HCT116 (cell line): Measurements from ENCODE around the gene MAP2K5. TPM values are rescaled to one million over a fixed set of nuclear protein-coding genes. Genes with fewer than 3 reads are reported as not detected.

Experiments
- ATAC-seq: fragments of 200-7000 bp; cut with Tn5 transposase; 2 replicates; pipeline ENCODE4 v1.9.1; 2020; ENCODE audit warnings: mild to moderate bottlenecking, moderate library complexity
- BruUV-seq: library from RNA; stranded (reverse); fragments of 400-500 nt; replicated peaks from 2 replicates; lab custom pipeline; 2021; lab: Mats Ljungman, UMichigan
- CTCF ChIA-PET: fragments of 300-600 bp; sonication (Branson Sonifier 250); formaldehyde crosslinking; loops from one replicate; lab custom pipeline; 2021; ENCODE audit warnings: antibody characterized with exemption; lab: Charles Lee
- POLR2A ChIA-PET: fragments of 300-600, 350-600 bp; sonication (Branson Sonifier 250); formaldehyde crosslinking; loops from one replicate; lab custom pipeline; 2021; ENCODE audit warnings: antibody characterized with exemption; lab: Charles Lee
- RAD21 ChIA-PET, 2 experiments: fragments of 300-600 bp; sonication (Branson Sonifier 250); formaldehyde crosslinking; loops; one replicate each; lab custom pipeline; 2023; ENCODE audit warnings: low total read pairs in 2 of 2; ENCODE audit not compliant: uncharacterized antibody in 2 of 2, unreplicated experiment in 2 of 2, low non-redundant PET in 1 of 2; lab: Charles Lee
- DNase-seq: peaks from one replicate; pipeline ENCODE4 v3.0.0-alpha.2; 2010; ENCODE audit warnings: low read depth, low spot score
- H2AFZ ChIP-seq: fragments of 200-600 bp; shearing (Covaris generic), sonication (generic); 2 replicates; pipeline ENCODE4 v1.6.1; 2017; ENCODE audit warnings: low read depth, mixed run types, mixed read lengths, antibody characterized with exemption, low read length; ENCODE audit not compliant: poor library complexity, severe bottlenecking
- H3K27ac ChIP-seq: 2 replicates; pipeline ENCODE4 v1.5.1; 2012; ENCODE audit warnings: low read depth, low read length
- H3K27me3 ChIP-seq: fragments of 200-600 bp; sonication (generic); 2 replicates; pipeline ENCODE4 v1.6.1; 2016; ENCODE audit warnings: mixed run types, low read length, mixed read lengths; ENCODE audit not compliant: insufficient read depth
- H3K36me3 ChIP-seq, 2 experiments: fragments of 200-500 bp in 1 of 2; fragments of 200-600 bp in 1 of 2; sonication (Bioruptor generic) in 1 of 2; sonication (generic) in 1 of 2; 2 replicates each; pipeline versions ENCODE4 v1.5.1 to v1.6.1; 2014 to 2016; ENCODE audit warnings: low read length in 2 of 2, inconsistent platforms in 1 of 2, mixed read lengths in 1 of 2, mixed run types in 1 of 2; ENCODE audit not compliant: insufficient read depth in 2 of 2, control insufficient read depth in 1 of 2
- H3K4me1 ChIP-seq, 2 experiments: fragments of 200-600 bp in 1 of 2; sonication (generic) in 1 of 2; 2 replicates each; pipeline versions ENCODE4 v1.5.1 to v1.6.1; 2012 to 2017; ENCODE audit warnings: low read length in 2 of 2, inconsistent platforms in 1 of 2, mild to moderate bottlenecking in 1 of 2, mixed read lengths in 1 of 2, mixed run types in 1 of 2, moderate library complexity in 1 of 2; ENCODE audit not compliant: insufficient read depth in 2 of 2, control insufficient read depth in 1 of 2
- H3K4me2 ChIP-seq: fragments of 200-600 bp; sonication (generic); 2 replicates; pipeline ENCODE4 v1.6.1; 2017; ENCODE audit warnings: mixed run types, low read length, mixed read lengths
- H3K4me3 ChIP-seq, 2 experiments: fragments of 200-600 bp in 1 of 2; sonication (generic) in 1 of 2; replicated peaks in 1 of 2; 2 replicates each; pipeline ENCODE4 v1.5.1; 2011 to 2016; ENCODE audit warnings: low read length in 2 of 2, control low read depth in 1 of 2, low read depth in 1 of 2, mild to moderate bottlenecking in 1 of 2, mixed read lengths in 1 of 2, mixed run types in 1 of 2
- H3K79me2 ChIP-seq: fragments of 200-600 bp; sonication (generic); 2 replicates; pipeline ENCODE4 v1.6.1; 2017; ENCODE audit warnings: mild to moderate bottlenecking, mixed run types, low read length, moderate library complexity, mixed read lengths; ENCODE audit not compliant: insufficient read depth
- H3K9ac ChIP-seq: fragments of 200-600 bp; sonication (generic); 2 replicates; pipeline ENCODE4 v1.6.1; 2016; ENCODE audit warnings: low read length, mixed read lengths
- H3K9me2 ChIP-seq: fragments of 200-600 bp; sonication (generic), shearing (Covaris generic); 2 replicates; pipeline ENCODE4 v1.6.1; 2017; ENCODE audit warnings: mixed run types, mild to moderate bottlenecking, moderate library complexity; ENCODE audit not compliant: insufficient read depth
- H3K9me3 ChIP-seq, 2 experiments: fragments of 200-500 bp in 1 of 2; fragments of 200-600 bp in 1 of 2; sonication (Bioruptor generic) in 1 of 2; sonication (generic) in 1 of 2; 2 replicates each; pipeline ENCODE4 v1.6.1; 2014 to 2017; ENCODE audit warnings: low read length in 2 of 2, mixed read lengths in 2 of 2, inconsistent platforms in 1 of 2, low read depth in 1 of 2, mild to moderate bottlenecking in 1 of 2, mixed run types in 1 of 2, moderate library complexity in 1 of 2; ENCODE audit not compliant: control insufficient read depth in 1 of 2, insufficient read depth in 1 of 2
- H4K20me1 ChIP-seq: fragments of 200-600 bp; sonication (generic), shearing (Covaris generic); 2 replicates; pipeline ENCODE4 v1.6.1; 2017; ENCODE audit warnings: mixed run types, mild to moderate bottlenecking, moderate library complexity; ENCODE audit not compliant: insufficient read depth
- EZH2phosphoT487 ChIP-seq: fragments of 200-600 bp; IDR thresholded peaks from 2 replicates; pipeline ENCODE4 v1.6.1; 2018; ENCODE audit warnings: antibody characterized with exemption, borderline replicate concordance
- MAX ChIP-seq: IDR thresholded peaks from 2 replicates; pipeline ENCODE4 v1.6.1; 2012
- POLR2A ChIP-seq: IDR thresholded peaks from 2 replicates; pipeline ENCODE4 v1.7.0; 2011; ENCODE audit warnings: borderline replicate concordance; ENCODE audit not compliant: insufficient read depth, insufficient read length; ENCODE audit errors: extremely low read depth
- RAD21 ChIP-seq: IDR thresholded peaks from 2 replicates; pipeline ENCODE4 v1.6.1; 2012; ENCODE audit warnings: low read depth, mild to moderate bottlenecking
- SP1 ChIP-seq: IDR thresholded peaks from 2 replicates; pipeline ENCODE4 v1.6.1; 2012; ENCODE audit warnings: low read depth
- SRF ChIP-seq: IDR thresholded peaks from 2 replicates; pipeline ENCODE4 v1.6.1; 2012; ENCODE audit warnings: low read depth
- TCF7L2 ChIP-seq: IDR thresholded peaks from 2 replicates; pipeline ENCODE4 v1.7.0; 2011; ENCODE audit warnings: borderline replicate concordance, inconsistent platforms; ENCODE audit not compliant: insufficient read depth, insufficient read length; ENCODE audit errors: extremely low read depth
- ZBTB33 ChIP-seq: IDR thresholded peaks from 2 replicates; pipeline ENCODE4 v1.6.1; 2011; ENCODE audit warnings: mild to moderate bottlenecking, low read length, moderate library complexity; ENCODE audit not compliant: insufficient replicate concordance; ENCODE audit errors: extremely low read depth
- intact Hi-C: fragments of 100-400 bp; cut with micrococcal nuclease; formaldehyde crosslinking; loops from 2 replicates; pipeline ENCODE4 v1.10.0; 2022
- total RNA-seq: library from RNA; stranded (reverse); gene quantifications from one replicate; pipeline ENCODE4 v1.2.1, GENCODE V29; 2021; ENCODE audit not compliant: unreplicated experiment

Gene MAP2K5
- total RNA-seq, 1 experiment from 2014 or later, result 15.6 TPM

GRCh38 chr15:67560320-67560719, 17.8 kb downstream of the MAP2K5 start:
- Histone ChIP-seq H3K4me1 (no peaks in the 10 kb centered on the region), H3K4me2 (no peak overlapping the region), H3K4me3 (no peak overlapping the region)
- no peak for DNase-seq
- no peak for TF ChIP-seq EZH2phosphoT487
- no peak for TF ChIP-seq RAD21
- TF ChIP-seq MAX, result no peak
- no peak for TF ChIP-seq SRF
- no peak for TF ChIP-seq ZBTB33
- TF ChIP-seq, all 23 proteins: peak for 0
- ChIA-PET POLR2A (no interaction called here), CTCF (no interaction called here), RAD21 (no interaction called here)
- no peak for ATAC-seq
- Histone ChIP-seq H3K27ac (no peak overlapping the region), H3K36me3 (peaks cover 0 to 7% of the 10 kb centered on the region in 2 experiments; a peak in 1 of 4 replicates), H3K9ac (no peak overlapping the region), H2AFZ (no peak overlapping the region), H3K9me3 (no peaks in the 10 kb centered on the region; a peak in 1 of 4 replicates), H3K9me2 (no peaks in the 10 kb centered on the region), H3K27me3 (no peaks in the 10 kb centered on the region), H3K79me2 (no peaks in the 10 kb centered on the region), H4K20me1 (no peaks in the 10 kb centered on the region)
- no TSS peak for BruUV-seq
- intact Hi-C loops, result no loop called here

GRCh38 chr15:67563092-67563491, 20.6 kb downstream of the MAP2K5 start:
- ChIA-PET RAD21 (no interaction called here), POLR2A (no interaction called here)

More at GRCh38 chr15:67563092-67563491, 20.6 kb downstream of the MAP2K5 start:
- Histone ChIP-seq H3K9me3 (no peaks in the 10 kb centered on the region; a peak in 1 of 4 replicates), H4K20me1 (no peaks in the 10 kb centered on the region), H3K27ac (no peak overlapping the region), H2AFZ (no peak overlapping the region), H3K79me2 (no peaks in the 10 kb centered on the region), H3K4me3 (no peak overlapping the region), H3K9me2 (no peaks in the 10 kb centered on the region), H3K4me1 (no peaks in the 10 kb centered on the region), H3K36me3 (peaks cover 0 to 7% of the 10 kb centered on the region in 2 experiments; a peak in 1 of 4 replicates), H3K4me2 (no peak overlapping the region), H3K9ac (no peak overlapping the region), H3K27me3 (no peaks in the 10 kb centered on the region)
- ATAC-seq (no peak), DNase-seq (no peak)
- TF ChIP-seq SP1 (no peak), POLR2A (no peak), TCF7L2 (no peak)
- CTCF ChIA-PET, result no interaction called here
- intact Hi-C loops, result no loop called here
- BruUV-seq, result no TSS peak
